Activated CD4-positive, alpha-beta memory T cell treated with anti-CD3 and anti-CD28 coated beads, Interleukin-2, amount 10 ng/mL, durations not matched to agents 7 days and 5 days (primary cell): Measurements from ENCODE around the gene ANKRD28. TPM values are rescaled to one million over a fixed set of nuclear protein-coding genes. Genes with fewer than 3 reads are reported as not detected.
A peak's percentile ranks its signal among the peaks of the same experiment; 100 is the strongest.
"Not testable (repeated sequence)": the region's sequence is repeated elsewhere in the genome, so short reads cannot be mapped to it uniquely, and the experiment has no call there.

Experiments used
- CTCF ChIA-PET: fragments of 350-600 bp; sonication (Branson Sonifier 250); formaldehyde crosslinking; loops from one replicate; lab custom pipeline; 2021; ENCODE audit warnings: antibody characterized with exemption, inconsistent platforms; lab: Charles Lee
- POLR2A ChIA-PET: fragments of 350-600 bp; sonication (Branson Sonifier 250); formaldehyde crosslinking; loops from one replicate; lab custom pipeline; 2021; ENCODE audit warnings: antibody characterized with exemption; lab: Charles Lee
- DNase-seq: peaks from one replicate; pipeline ENCODE4 v3.0.0-alpha.2; 2020
- H3K27ac Mint-ChIP-seq: one replicate; pipeline ENCODE4 v1.8.0; 2021; ENCODE audit warnings: mild to moderate bottlenecking, mixed read lengths
- H3K27me3 Mint-ChIP-seq: one replicate; pipeline ENCODE4 v1.8.0; 2021; ENCODE audit warnings: mixed read lengths
- H3K36me3 Mint-ChIP-seq: one replicate; pipeline ENCODE4 v1.8.0; 2021; ENCODE audit warnings: low read depth, mixed read lengths
- H3K4me1 Mint-ChIP-seq: one replicate; pipeline ENCODE4 v1.8.0; 2021; ENCODE audit warnings: mixed read lengths
- H3K4me3 Mint-ChIP-seq: one replicate; pipeline ENCODE4 v1.8.0; 2021; ENCODE audit warnings: mild to moderate bottlenecking, mixed read lengths
- H3K9me3 Mint-ChIP-seq: one replicate; pipeline ENCODE4 v1.8.0; 2021; ENCODE audit warnings: mixed read lengths
- total RNA-seq, 2 experiments: library from RNA; stranded (reverse); gene quantifications; one replicate each; pipeline ENCODE4 v1.2.3, GENCODE V29; 2021

Gene ANKRD28
- total RNA-seq, 2 experiments from 2014 or later, result 56.5 to 56.6 TPM

DNA sequence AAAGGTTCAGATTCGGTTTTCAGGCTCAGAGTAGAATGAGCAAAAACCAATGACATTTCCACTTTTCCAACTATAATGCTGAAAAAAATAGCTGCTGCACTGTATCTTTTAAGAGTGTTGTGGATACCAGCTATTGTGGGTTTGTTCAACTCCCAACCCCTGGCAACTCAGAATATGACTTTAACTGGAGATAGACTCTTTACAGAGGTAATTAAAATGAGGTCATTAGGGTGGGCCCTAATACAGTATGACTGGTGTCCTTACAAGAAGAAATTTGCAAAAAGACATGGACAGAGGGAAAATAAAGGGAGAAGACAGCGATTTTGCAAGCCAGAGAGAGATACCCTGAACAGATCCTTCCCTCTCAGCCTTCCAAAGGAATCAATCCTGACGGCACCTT is 39.5 kb downstream of the ANKRD28 start:
- H3K36me3 Mint-ChIP-seq, result peaks cover 59% of the 10 kb centered on the region
- H3K9me3 Mint-ChIP-seq, result no peaks in the 10 kb centered on the region
- peaks cover 16% of the 10 kb centered on the region for H3K4me1 Mint-ChIP-seq
- DNase-seq, result no peak
- ChIA-PET CTCF (no interaction called here), POLR2A (interaction anchor here (0.9 kb wide), 1 partner anchor 12 kb away, joined by 3 read pairs; no protein-coding TSS in a partner anchor)
- no peak overlapping the region for H3K27ac Mint-ChIP-seq
- no peaks in the 10 kb centered on the region for H3K27me3 Mint-ChIP-seq
- no peak overlapping the region for H3K4me3 Mint-ChIP-seq

DNA sequence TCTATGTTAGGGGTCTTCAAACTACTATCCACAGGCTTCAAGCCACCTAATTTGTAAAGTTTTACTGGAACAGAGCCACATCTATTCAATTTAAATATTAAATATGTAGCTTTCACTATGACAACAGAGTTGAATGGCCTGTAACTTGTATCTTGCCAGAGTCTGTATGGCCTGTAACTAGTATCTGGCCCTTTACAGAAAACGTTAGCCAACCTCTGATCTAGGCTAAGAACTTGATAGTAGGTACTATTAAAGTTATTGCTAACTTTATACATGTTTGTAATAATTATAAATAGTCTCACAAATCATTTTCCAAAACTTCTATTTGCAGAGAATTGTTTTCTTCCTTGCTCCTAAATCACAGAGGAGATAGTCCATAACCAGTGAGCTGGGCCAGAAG is 40.0 kb downstream of the ANKRD28 start:
- no peak for DNase-seq
- ChIA-PET CTCF (no interaction called here), POLR2A (no interaction called here)
- Mint-ChIP-seq H3K27me3 (no peaks in the 10 kb centered on the region), H3K4me1 (peaks cover 16% of the 10 kb centered on the region), H3K36me3 (peaks cover 60% of the 10 kb centered on the region), H3K9me3 (no peaks in the 10 kb centered on the region), H3K4me3 (no peak overlapping the region), H3K27ac (no peak overlapping the region)

DNA sequence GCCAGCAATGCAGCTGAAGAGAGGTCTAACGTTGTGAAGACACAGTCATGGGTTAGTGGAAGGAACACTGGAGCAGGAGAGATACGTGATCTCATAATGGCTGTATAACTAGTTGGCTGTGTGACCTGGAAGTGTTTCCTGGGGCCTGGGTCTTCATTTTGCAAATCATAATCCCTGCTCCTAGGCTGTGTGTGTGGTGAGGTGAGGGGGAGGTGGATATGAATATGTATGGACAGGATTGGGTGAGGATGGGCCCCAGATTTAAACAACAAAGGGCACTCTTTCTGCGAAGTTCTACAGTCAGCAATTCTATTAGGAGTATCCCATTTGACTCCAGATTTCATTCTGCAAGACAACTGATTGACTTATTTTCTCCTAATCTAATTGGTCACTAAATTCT is 41.3 kb downstream of the ANKRD28 start:
- POLR2A ChIA-PET, result no interaction called here
- Mint-ChIP-seq H3K9me3 (no peaks in the 10 kb centered on the region), H3K36me3 (peaks cover 59% of the 10 kb centered on the region), H3K27ac (no peak overlapping the region), H3K4me3 (no peak overlapping the region), H3K4me1 (peaks cover 16% of the 10 kb centered on the region), H3K27me3 (no peaks in the 10 kb centered on the region)
- CTCF ChIA-PET, result no interaction called here
- DNase-seq, result no peak

DNA sequence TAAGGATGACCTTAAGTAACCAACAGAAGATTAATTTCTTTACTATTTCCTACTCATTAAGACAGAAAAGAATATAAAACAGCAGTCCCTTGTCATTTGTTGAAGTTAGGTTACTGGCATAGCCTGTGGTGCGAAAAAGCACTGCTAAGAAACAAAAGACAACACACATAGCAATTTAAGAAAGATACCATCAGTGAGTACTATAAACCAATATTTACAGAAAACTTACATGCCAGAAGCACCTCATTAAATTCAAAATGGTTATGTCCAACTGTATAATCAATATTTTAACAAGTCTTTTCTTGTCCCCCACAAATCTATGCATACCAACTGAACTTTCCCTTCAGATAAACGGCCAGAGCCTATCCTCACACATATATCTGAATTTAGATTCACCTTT is 42.0 kb downstream of the ANKRD28 start:
- Mint-ChIP-seq H3K4me3 (no peak overlapping the region), H3K27me3 (no peaks in the 10 kb centered on the region), H3K27ac (no peak overlapping the region), H3K4me1 (peaks cover 16% of the 10 kb centered on the region), H3K9me3 (no peaks in the 10 kb centered on the region), H3K36me3 (peaks cover 56% of the 10 kb centered on the region)
- CTCF ChIA-PET, result no interaction called here
- POLR2A ChIA-PET, result no interaction called here
- no peak for DNase-seq

DNA sequence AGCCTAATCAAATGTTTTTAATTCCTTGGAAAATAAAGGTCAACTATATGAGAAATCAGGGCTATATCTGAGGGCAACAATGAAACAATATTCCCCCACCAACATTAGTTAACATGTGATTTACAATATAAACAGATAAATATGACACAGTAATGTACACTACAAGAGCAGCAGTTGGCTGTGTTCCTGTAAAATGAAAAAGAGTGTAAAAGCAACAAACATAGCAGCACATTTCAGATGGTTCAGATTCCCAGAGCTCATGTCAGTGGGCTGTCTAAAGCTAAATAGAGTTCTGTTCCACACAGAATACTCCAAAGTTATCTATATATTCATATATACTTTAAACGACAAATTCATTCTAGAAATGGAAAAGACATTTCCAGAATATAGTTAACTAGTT is 42.6 kb downstream of the ANKRD28 start:
- POLR2A ChIA-PET, result no interaction called here
- DNase-seq, result no peak
- Mint-ChIP-seq H3K9me3 (no peaks in the 10 kb centered on the region), H3K4me3 (no peak overlapping the region), H3K27me3 (no peaks in the 10 kb centered on the region), H3K27ac (no peak overlapping the region), H3K4me1 (peaks cover 16% of the 10 kb centered on the region), H3K36me3 (peaks cover 55% of the 10 kb centered on the region)
- CTCF ChIA-PET, result no interaction called here

DNA sequence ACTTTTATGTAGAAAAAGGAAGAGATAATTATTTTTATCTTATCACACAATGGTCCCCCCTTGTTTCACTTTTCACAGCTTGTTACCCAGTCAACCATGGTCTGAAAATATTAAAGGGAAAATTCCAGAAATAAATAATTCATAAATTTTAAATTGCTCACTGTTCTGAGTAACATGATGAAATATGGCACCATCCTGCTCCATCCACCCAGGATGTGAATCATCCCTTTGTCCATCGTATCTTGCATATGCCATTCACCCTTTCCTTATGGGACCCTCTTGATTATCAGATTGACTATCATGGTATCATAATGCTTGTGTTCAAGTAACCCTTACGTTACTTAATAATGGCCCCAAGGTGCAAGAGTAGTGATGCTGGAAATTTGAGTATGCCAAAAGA is 43.7 kb downstream of the ANKRD28 start:
- no peak for DNase-seq
- H3K36me3 Mint-ChIP-seq, result peaks cover 54% of the 10 kb centered on the region
- H3K9me3 Mint-ChIP-seq, result peaks cover 5% of the 10 kb centered on the region
- H3K27me3 Mint-ChIP-seq, result no peaks in the 10 kb centered on the region
- ChIA-PET CTCF (no interaction called here), POLR2A (no interaction called here)
- H3K4me1 Mint-ChIP-seq, result peaks cover 10% of the 10 kb centered on the region
- no peak overlapping the region for H3K27ac Mint-ChIP-seq
- H3K4me3 Mint-ChIP-seq, result no peak overlapping the region

DNA sequence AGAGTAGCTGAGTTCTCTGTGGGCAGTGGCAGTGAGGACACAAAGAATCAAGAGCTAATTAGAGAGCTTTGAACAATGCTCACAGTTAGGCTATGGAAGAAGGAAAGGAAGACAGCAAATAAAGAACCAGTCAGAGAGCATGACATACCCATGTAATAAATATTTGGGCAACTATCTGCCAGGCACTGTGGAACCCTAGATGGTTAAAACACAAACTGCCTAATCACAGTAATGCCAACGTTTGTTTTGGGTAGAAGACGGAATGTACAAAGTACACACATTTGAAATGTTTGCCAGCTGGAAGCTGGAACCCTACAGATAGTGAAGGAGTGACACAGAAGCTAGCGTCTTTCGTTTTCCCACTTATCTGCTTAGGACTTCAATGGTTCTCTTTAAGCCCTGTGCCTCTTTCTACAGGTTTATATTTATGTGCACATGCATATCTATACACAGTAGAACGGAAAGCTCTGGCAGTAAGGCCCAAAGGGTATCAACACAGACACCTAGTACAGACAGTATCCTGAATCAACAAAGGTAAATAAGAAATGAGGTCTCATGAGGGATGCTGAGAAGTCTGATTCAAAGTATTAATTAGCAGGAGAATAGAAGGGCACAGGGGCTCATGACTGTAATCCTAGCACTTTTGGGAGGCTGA is 44.6 kb downstream of the ANKRD28 start:
- Mint-ChIP-seq H3K27me3 (no peaks in the 10 kb centered on the region), H3K4me1 (peaks cover 8% of the 10 kb centered on the region), H3K9me3 (peaks cover 10% of the 10 kb centered on the region), H3K4me3 (no peak overlapping the region), H3K27ac (no peak overlapping the region), H3K36me3 (peaks cover 53% of the 10 kb centered on the region)
- CTCF ChIA-PET, result no interaction called here
- POLR2A ChIA-PET, result interaction anchor here (1.2 kb wide), 1 partner anchor 9 kb away, joined by 3 read pairs; no protein-coding TSS in a partner anchor
- DNase-seq, result no peak

DNA sequence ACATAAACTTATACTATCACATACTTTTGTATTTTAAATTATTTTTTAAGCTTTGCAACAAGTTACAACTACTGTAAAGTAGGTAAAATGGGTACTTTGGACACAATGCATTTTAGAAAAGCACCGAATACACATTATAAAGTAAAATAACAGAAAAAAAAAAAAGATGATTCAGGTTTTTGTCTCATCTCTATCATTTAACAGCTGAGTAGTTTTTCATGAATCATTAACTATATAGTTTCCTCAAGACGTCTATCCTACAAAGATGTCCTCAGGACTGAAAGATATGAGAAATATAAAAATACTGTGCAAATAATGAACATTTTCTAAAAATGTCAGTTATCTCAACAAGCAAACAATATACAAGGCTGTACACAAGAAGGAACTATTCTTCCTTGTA is 46.9 kb downstream of the ANKRD28 start:
- Mint-ChIP-seq H3K27ac (no peak overlapping the region), H3K9me3 (peaks cover 11% of the 10 kb centered on the region), H3K27me3 (no peaks in the 10 kb centered on the region), H3K4me1 (peaks cover 30% of the 10 kb centered on the region), H3K36me3 (peaks cover 63% of the 10 kb centered on the region), H3K4me3 (no peak overlapping the region)
- POLR2A ChIA-PET, result interaction anchor here (1.3 kb wide), 1 partner anchor 46 kb away, joined by 3 read pairs; the partner anchor contains the start of gene ANKRD28
- no peak for DNase-seq
- CTCF ChIA-PET, result interaction anchor here (1.0 to 1.6 kb wide), 2 partner anchors 25 to 46 kb away, joined by 3 to 4 read pairs; no protein-coding TSS in a partner anchor

DNA sequence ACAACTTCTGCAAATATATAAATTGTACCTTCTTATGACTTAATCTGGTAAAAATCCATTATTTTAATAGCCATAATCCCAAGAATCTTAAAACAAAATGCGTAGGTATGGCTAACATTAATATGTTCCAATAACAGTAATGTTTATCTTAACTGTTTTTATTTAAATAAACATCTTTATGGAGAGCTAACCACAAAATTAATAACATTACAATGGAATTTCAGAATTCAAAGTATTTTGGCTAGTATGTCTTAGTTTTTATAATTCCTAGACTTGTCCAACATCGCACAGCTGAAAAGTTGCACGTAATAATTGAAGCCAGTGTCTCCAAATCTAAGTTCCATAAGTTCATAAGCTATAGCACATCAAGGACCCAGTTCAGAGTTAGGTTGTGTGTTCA is 47.6 kb downstream of the ANKRD28 start:
- peaks cover 38% of the 10 kb centered on the region for H3K4me1 Mint-ChIP-seq
- ChIA-PET POLR2A (interaction anchor here (1.3 kb wide), 1 partner anchor 47 kb away, joined by 3 read pairs; the partner anchor contains the start of gene ANKRD28), CTCF (interaction anchor here (0.8 to 1.6 kb wide), 3 partner anchors 12 to 47 kb away, joined by 3 to 4 read pairs (median 3); no protein-coding TSS in a partner anchor)
- no peak overlapping the region for H3K4me3 Mint-ChIP-seq
- no peaks in the 10 kb centered on the region for H3K27me3 Mint-ChIP-seq
- DNase-seq, result no peak
- H3K9me3 Mint-ChIP-seq, result peaks cover 14% of the 10 kb centered on the region
- H3K36me3 Mint-ChIP-seq, result peaks cover 66% of the 10 kb centered on the region
- H3K27ac Mint-ChIP-seq, result no peak overlapping the region

DNA sequence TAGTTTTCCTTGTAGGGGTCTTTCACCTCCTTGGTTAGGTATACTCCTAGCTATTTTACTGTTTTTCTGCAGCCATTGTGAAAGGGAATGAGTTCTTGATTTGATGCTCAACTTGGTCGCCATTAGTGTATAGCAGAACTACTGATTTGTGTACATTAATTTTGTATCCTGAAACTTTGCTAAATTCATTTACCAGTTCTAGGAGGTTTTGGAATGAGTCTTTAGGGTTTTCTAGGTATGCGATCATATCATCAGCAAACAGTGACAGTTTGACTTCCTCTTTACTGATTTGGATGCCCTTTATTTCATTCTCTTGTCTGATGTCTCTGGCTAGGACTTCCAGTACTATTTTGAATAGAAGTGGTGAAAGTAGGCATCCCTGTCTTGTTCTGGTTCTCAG is 51.9 kb downstream of the ANKRD28 start:
- H3K36me3 Mint-ChIP-seq, result peaks cover 71% of the 10 kb centered on the region
- H3K27me3 Mint-ChIP-seq, H3K4me3 Mint-ChIP-seq, DNase-seq, CTCF ChIA-PET: not testable (repeated sequence)
- H3K9me3 Mint-ChIP-seq, result peaks cover 30% of the 10 kb centered on the region
- H3K27ac Mint-ChIP-seq, result peak overlapping the region; percentile 71
- POLR2A ChIA-PET, result interaction anchor here (0.7 to 1.6 kb wide), 2 partner anchors 20 to 51 kb away, joined by 3 to 7 read pairs; partner anchors contain the start of gene ANKRD28
- H3K4me1 Mint-ChIP-seq, result peaks cover 41% of the 10 kb centered on the region

DNA sequence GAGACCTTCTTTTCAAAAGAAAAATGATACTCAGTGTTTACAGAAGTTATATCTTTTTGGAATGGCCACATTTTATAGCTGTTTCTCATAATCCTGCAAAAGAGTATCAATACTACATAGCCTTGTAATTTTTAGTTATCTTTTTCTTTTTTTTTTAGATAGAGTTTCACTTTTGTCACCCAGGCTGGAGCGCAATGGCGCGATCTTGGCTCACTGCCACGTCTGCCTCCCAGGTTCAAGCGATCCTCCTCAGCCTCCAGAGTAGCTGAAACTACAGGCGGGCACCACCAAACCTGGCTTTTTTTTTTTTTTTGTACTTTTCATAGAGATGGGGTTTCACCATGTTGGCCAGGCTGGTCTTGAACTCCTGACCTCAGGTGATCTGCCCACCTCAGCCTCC is 53.6 kb downstream of the ANKRD28 start:
- Mint-ChIP-seq H3K4me1 (peaks cover 38% of the 10 kb centered on the region), H3K9me3 (peaks cover 36% of the 10 kb centered on the region), H3K27ac (no peak overlapping the region), H3K36me3 (peaks cover 72% of the 10 kb centered on the region), H3K4me3 (no peak overlapping the region), H3K27me3 (no peaks in the 10 kb centered on the region)
- POLR2A ChIA-PET, result interaction anchor here (0.7 to 1.4 kb wide), 2 partner anchors 9 to 17 kb away, joined by 3 to 4 read pairs; no protein-coding TSS in a partner anchor
- CTCF ChIA-PET, result interaction anchor here (1.0 kb wide), 1 partner anchor 76 kb away, joined by 3 read pairs; no protein-coding TSS in a partner anchor
- no peak for DNase-seq

DNA sequence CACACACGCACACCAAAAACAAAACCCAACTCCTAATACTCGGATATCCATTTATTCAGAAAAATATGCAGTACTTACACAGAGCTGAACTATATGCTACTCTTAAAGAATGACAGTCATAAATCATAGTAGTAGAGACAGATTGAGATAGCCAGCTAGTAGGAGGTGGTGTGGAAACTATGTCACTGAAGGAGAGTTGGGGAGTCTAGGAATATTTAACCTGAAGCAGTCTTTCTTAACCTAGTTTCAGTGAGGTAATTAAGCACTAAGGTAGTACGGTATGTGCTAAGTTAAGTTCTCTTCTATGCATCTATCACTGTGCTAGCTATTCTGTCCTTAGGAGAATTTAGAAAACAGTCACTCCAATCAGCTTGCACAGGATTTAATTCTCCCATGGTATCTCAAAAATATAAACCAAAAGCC is 54.2 kb downstream of the ANKRD28 start:
- ChIA-PET POLR2A (interaction anchor here (0.7 to 1.4 kb wide), 2 partner anchors 9 to 17 kb away, joined by 3 to 4 read pairs; no protein-coding TSS in a partner anchor), CTCF (interaction anchor here (1.0 kb wide), 1 partner anchor 76 kb away, joined by 3 read pairs; no protein-coding TSS in a partner anchor)
- no peak for DNase-seq
- Mint-ChIP-seq H3K9me3 (peaks cover 39% of the 10 kb centered on the region), H3K4me1 (peaks cover 38% of the 10 kb centered on the region), H3K36me3 (peaks cover 74% of the 10 kb centered on the region), H3K4me3 (no peak overlapping the region), H3K27ac (no peak overlapping the region), H3K27me3 (no peaks in the 10 kb centered on the region)

DNA sequence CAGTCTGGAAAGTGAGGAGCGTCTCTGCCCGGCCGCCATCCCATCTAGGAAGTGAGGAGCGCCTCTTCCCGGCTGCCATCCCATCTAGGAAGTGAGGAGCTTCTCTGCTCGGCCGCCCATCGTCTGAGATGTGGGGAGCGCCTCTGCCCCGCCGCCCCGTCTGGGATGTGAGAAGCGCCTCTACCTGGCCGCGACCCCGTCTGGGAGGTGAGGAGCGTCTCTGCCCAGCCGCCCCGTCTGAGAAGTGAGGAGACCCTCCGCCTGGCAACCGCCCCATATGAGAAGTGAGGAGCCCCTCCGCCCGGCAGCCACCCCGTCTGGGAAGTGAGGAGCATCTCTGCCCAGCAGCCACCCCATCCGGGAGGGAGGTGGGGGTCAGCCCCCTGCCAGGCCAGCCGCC is 55.5 kb downstream of the ANKRD28 start:
- Mint-ChIP-seq H3K36me3 (peaks cover 73% of the 10 kb centered on the region), H3K9me3 (peaks cover 43% of the 10 kb centered on the region), H3K4me1 (peaks cover 28% of the 10 kb centered on the region)
- H3K4me3 Mint-ChIP-seq, POLR2A ChIA-PET, DNase-seq, CTCF ChIA-PET, H3K27me3 Mint-ChIP-seq, H3K27ac Mint-ChIP-seq: not testable (repeated sequence)
